NCI-H2227 (cell line): ENCODE measurements around the gene CRYBG2.
"Not testable (repeated sequence)": the region's sequence is repeated elsewhere in the genome, so short reads cannot be mapped to it uniquely, and the experiment has no call there.

Source experiments
- DNase-seq: peaks from one replicate; lab custom pipeline; 2025; ENCODE audit not compliant: unreplicated experiment; lab: John Stamatoyannopoulos, UW

CRYBG2 gene

DNA sequence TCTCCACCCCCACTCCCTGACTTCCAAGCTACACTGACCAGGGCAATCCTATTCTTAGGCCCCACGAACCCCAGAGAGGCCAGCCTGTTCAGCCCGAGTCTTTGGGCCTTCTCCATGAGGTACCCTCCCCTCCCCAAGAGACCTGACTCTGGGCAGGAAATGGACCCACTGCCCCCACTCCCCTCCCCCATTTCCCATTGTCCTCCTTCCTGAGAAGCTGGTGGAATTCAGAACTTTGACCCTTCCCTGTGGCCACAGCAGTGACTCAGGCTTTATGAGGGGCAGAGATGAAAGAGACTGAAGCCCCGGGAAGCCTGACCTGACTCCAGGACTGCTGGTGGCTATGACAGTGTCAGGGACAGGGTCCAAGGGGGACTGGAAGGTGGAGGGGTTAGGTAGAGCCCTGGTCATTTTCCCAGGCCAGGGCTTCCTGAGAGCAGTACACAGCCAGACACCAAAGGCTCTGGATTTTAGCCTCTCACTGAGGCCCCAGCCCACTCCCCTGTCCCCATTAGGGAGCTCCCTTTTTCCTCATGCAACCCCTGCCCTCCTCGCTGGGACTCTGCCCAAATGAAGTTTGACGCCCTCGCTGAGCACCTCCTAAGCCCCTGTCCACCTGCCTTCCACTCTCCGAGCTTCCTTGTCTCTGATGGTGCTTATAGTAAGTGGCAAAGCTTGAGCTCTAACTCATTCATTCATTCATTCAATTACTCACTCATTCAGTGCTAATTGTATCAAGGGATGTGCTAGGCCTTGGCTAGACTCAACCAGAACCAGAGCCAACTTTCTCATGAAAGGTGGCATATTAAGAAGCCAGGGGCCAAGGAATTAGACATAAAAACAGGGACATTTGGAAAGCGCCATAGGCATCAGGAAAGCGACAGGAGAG, 3.0 kb downstream of the CRYBG2 start:
- DNase-seq, result no peak

DNA sequence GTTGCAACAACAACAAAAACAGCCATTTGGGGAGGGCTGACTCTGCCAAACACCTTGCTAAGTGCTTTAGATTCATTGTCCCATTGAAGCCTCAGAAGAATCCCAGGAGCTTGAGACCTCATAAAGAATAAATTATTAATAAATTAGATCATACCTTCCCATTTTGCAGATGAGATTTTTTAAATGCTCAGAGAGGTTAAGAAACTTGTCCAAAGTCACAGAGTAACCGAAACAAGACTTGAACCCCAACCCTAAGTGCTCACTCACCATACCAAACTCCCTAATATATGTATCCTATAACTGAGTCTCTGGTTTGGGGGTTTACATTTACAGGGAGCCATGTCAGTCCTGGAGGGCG, 3.6 kb downstream of the CRYBG2 start:
- DNase-seq, result no peak

DNA sequence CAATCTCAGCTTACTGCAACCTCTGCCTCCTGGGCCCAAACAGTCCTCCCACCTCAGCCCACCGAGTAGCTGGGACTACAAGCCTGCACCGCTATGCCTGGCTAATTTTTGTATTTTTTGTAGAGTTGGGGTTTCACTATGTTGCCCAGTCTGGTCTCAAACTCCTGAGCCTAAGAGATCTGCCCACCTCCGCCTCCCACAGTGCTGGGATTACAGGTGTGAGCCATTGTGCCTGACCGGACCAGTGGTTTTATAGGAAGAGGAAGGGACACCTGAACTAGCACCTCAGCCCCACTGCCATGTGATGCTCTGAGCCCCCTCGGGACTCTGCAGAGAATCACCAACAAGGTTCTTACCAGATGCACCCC, 4.1 kb downstream of the CRYBG2 start:
- DNase-seq, result no peak

DNA sequence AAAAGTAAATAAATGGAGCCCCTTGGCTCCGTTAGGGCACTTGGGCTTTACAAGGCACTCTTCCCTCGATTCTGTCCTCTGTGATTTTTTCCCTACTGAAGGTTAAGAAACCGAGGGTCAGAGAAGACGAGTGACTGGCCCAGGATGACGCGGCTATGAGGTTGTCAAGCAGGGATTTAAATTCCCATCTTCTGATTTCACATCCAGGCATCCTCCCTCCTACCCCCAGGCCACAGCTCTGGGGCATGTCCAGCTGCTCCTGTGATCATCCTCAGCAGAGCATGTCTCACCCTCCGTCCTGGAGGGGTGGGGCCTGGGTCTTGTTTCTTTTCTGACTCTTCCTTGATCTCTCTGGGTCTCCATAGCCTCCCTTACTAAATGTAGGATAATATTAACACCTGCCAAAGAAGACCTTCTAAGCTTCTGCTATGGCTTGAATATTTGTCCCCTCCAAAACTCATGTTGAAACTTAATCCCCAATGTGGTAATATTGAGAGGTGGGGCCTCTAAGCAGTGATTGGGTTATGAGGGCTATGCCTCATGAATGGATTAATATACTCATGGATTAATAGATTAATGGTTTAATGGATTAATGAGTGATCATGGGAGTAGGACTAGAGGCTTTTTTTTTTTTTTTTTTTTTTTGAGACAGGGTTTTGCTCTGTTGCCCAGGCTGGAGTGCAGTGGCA, 4.6 kb downstream of the CRYBG2 start:
- DNase-seq, result no peak

DNA sequence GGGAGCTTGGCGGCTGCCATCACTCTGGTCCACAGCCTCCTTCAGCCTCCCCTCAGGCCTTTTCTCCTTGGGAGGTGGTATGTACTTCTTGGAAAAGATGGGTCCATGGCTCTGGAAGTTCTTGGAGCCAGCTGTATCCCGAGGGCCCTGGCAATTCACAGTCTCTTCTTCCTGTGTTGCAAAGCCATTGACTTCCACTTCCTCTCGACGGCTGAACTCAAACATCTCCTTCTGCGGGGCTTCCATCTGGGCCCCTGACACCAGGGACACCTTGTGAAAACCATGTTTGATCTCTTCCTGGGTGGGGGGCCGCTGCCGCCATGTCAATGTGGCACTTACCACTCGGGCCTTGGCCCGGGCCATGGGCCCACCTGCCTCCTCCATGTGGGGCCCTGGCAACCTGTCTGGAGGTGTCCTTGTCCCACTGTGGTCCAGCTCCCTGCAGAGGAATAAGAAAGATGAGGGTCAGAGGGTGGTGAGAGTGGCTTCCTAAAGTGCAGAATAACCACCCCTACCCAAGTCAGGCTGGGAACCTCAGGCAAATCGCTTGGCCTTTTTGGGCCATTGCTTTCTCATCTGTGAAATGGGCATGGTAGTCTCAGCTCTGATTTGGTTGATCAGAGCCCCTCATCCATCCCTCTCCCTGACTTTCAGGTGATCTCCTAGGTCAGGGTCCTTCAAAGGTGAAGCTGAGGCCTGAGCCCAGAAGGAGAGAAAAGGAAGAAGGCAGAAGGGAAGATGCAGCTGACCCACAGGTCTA, 7.5 kb downstream of the CRYBG2 start:
- DNase-seq, result no peak

DNA sequence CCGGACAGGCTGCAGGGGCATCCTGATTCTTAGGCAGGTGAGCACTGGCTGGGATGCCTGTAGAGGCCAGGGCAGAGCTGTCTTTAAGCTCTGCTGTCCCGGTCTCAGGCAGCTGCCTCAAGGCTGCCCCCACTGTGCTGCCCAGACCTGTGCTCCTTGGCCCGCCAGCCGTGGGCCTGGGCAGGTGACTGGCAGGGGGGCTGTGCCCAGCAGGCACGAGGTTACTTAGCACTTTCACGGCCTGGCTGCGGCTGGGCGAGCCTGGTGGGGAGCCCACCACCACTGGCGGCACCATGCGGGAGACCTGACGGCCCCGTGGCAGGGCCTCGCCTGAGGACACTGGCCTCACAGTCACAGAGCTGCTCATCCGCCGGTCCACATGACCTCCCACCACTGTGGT, 8.2 kb downstream of the CRYBG2 start:
- no peak for DNase-seq

DNA sequence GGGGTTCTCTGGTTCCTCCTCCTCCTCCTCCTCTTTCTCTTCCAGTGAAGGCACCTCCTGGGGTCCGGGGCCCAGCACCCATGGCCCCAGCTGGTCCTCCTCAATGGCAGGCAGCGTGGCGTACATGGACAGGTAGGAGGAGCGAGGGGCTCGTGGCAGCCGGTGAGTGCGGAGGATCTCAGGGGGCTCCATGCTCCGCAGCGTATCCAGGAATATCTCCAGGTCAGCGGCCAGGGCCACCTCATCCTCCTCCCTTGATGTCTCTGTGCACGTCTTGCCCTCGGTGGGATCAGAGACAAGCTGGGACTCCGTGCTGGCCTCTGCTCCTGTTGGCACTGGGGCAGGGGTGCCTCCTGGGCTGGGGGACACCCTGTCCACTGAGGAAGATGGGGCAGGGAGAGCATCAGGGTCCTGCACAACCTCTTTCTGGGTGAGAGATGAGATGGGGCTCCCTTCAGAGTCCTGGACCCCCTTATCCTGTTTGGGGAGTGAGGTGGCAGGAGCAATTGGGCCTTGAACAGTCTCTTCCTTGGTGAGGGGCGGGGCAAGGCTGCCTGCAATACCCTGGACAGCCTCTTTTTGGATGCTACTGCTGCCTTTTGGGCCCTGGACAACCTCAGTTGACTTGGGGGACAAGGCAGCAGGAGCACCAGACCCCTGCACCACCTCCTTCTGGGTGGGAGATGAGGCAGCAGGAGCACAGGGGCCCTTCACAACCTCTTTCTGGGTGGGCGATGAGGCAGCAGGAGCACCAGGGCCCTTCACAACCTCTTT, 9.6 kb downstream of the CRYBG2 start:
- no peak for DNase-seq

DNA sequence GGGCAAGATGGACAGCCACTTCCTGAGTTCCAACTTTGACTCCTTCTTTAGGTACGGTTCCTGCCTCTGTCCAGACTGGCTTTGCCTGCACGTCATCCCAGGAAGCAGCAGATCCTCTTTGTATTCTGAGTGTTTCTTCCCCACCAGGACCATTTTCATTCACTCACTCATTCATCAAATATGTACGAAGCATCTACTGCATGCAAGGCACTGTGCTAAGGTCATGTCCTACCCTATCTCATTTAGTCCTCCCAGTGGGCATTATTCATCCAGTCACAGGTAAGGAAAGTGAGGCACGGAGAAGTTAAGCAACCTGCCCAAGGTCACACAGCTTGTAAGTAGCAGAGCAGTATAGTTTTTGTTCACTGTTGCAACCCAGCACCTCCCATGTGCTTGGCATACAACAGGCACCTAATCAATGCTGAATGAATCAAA, 13.9 kb downstream of the CRYBG2 start:
- DNase-seq, result no peak

DNA sequence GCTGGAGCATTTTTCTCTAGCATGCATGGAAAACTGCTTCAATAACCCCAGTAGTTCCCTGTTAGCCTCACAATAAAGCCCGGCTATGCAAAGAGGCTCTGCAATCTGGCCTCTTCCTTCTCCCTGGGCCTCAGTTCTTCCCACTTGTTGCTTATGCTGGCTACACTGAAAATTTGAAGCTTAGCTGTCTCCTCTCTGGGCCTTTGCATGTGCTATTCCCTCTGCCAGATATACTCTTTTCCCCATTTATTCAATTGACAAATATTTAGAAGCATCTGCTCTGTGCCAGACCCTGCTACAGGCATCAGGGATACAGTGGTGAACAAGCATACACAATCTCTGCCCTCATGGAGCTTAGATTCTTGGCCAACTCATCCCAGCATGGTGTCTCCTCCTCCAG, 15.3 kb downstream of the CRYBG2 start:
- DNase-seq, result no peak

DNA sequence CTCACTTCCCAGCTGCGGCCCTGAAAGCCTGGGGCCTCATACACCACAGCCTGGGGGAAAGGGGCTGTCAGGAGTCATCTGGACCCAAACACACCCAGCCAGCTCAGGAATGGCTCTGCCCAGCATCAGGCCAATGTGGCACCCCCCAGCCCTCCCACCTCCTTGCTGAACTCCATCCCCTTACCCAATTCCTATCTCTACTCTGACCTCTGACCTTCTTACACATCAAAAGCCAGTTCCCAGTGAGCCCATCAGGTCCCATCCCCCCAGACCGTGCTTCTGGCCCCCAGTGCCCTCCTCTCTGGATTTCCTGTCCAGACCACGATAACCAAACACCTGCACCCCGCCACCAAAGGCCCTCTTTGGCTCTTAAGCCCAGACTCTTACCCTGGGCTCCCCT, 16.3 kb downstream of the CRYBG2 start:
- DNase-seq, result no peak

DNA sequence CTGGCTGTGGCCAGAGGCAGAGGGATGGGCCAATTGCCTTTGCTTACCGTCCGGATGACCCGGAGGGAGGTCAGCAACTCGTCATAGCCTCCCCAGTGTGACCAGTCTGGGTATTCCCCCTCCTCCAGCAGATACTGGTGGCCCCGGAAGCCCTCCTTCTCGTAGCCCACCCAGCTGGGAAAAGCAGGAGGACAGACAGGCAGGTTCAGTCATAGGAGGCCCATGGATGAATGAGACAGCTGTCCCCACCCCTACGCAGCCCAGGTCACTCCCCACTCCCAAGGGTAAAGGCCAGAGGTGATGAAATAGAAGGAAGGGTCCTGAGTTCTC, 16.8 kb downstream of the CRYBG2 start:
- DNase-seq, result no peak

DNA sequence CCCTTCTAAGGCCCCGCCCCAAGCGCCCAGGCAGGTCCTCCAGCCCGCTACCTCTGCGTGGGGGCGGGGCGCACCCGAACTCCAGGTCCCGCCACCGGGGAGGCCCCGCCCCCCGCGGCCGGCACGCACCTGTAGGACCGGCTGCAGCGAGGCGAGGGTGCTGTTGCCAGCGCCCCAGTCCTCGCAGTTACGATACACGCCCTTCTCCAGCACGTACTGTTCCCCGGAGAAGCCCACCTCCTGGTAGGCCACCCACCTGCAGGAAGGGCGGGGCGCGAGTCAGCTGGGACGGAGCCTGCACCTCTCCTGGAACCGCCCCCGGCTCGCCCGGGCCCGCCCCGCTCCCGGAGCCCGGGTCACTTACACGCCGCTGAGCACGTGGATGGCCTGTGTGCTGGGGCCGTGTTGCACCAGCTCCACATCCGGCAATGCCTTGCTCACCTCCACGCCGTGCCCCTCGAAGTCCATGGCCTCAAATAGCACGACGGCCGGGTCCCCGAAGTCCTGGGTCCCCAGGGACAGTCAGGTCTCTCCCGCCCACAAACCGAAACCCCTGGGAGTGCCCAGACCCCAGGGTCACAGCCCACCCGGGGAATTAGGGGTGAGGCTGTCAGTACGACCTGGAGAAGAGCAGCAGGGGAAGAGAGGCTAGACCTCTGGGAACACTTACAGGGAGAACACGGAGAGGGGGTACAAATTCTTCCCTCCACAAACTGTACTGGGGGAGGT, 17.3 kb downstream of the CRYBG2 start:
- DNase-seq, result peak; percentile 83

DNA sequence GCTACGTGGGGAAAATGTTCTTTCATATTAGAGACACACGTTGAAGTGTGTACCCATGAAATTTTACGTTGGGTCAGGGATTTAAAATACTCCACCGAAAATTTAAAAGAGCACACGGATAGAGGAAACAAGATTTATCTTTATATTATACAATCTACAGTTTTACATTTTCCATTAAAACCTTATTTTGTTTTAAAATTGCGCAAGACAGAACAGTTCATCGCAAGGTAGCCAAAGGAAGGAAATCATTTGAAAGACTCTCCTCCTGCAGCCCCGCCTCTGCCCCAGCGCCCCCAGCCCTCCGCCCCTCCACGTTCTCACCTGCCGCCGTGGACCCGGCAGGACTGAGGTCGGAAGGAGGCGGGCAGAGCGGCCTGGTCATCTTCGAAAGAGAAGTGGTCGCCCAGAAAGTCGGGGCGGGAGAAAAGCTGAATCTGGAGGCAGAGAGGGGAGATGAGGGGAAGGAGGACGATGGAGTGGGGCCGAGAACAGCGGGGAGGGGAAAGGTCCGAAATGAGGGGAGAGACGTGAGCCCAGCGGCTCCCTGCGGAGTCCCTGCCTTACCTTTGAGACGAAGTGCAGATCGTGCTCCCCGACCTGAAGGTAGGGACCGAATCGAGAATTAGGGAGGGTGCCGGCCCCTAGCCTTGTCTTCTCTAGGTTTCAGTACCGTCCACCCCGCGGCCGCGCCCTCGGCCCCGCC, 18.0 kb downstream of the CRYBG2 start:
- DNase-seq, result peak; percentile 45

DNA sequence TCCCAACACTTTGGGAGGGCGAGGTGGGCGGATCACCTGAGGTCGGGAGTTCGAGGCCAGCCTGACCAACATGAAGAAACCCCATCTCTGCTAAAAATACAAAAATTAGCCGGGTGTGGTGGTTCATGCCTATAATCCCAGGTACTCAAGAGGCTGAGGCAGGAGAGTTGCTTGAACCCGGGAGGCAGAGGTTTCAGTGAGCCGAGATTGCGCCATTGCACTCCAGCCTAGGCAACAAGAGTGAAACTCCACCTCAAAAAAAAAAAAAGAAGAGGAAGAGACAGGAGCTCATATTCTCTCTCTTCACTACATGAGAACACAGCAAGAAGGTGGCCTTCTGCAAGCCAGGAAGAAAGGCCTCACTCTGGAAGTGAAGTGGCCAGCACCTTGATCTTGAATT, 20.6 kb downstream of the CRYBG2 start:
- not testable (repeated sequence) for DNase-seq

DNA sequence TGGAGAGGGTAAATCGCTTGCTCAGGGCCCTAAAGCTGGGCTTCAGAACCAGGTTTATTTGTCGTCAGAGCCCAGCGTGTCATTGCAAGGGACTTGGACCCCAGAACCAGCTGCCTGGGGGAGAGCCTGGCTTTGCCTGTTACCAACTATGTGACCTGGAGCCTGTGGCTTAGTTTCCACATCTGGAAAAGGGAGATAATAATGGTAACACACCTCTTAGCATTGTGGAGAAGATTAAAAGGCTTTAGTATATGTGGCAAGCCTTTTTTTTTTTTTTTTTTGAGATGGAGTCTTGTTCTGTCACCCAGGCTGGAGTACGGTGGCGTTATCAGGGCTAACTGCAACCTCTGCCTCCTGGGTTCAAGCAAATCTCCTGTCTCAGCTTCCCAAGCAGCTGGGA, 23.7 kb downstream of the CRYBG2 start:
- no peak for DNase-seq

DNA sequence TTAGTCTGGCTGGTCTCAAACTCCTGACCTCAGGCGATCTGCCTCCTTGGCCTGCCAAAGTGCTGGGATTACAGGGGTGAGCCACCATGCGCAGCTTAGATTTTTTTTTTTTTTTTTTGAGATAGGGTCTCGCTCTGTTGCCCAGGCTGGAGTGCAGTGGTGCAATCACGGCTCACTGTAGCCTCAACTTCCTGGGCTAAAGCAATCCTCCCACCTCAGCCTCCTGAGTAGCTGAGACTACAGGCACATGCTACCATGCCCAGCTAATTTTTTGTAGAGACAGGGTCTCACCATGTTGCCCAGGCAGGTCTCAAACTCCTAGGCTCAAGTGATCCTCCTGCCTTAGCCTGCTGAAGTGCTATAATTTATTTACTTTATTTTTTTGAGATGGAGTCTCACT, 24.6 kb downstream of the CRYBG2 start:
- not testable (repeated sequence) for DNase-seq

DNA sequence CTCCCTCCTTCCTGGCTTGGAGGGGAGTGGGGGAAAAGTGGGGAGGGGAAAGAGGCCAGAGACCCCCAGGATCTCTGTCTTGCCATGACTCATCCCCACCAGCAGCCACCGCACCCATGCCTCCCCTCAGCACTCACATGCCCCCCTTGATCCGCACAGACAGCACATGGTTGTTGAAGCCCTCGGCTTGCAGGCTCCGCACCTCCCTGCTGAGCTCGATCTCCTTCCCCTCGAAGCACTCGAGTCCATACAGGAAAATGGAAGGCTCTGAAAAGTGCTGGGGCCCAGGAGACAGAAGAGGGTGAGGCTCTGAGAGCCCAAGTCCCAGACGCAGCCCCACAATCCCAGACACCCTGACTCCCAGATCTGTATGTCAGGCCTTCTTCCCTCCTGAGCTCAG, 25.3 kb downstream of the CRYBG2 start:
- DNase-seq, result no peak

DNA sequence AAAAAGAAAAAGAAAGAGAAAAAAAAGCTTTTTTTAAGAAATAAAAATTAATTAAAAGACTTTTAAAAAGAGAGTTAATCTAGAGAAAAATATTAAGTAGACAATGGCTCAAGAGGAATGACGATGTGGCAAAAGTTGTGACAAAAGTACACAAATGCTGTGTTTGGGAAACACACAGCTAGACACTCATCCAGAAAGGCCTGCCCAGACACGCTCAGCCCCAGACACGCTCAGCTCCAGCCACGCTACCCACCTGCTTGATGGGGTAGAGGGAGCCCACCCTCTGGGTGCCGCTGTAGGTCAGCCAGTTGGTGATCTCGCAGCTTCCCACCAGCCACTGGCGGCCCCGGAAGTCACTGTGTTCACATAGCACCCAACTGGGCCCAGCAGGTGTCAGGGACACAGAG, 26.0 kb downstream of the CRYBG2 start:
- no peak for DNase-seq

DNA sequence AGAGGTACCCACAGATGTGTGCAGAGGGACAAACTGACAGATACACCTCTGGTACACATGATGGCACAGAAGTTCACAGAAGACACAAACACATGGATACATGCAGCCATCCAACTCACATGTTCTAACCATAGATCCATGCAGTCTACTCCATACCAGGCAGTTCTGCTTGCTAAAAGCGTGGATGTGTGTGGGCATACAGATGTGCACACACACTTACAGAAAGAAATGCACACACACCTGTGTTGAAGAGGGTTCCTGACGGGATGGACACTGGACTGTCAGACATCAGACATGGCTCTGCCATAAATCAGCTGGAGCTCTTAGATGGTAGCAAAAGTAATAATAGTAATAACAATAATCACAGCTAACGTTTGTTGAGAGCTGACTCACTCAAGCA, 29.4 kb downstream of the CRYBG2 start:
- DNase-seq, result no peak

DNA sequence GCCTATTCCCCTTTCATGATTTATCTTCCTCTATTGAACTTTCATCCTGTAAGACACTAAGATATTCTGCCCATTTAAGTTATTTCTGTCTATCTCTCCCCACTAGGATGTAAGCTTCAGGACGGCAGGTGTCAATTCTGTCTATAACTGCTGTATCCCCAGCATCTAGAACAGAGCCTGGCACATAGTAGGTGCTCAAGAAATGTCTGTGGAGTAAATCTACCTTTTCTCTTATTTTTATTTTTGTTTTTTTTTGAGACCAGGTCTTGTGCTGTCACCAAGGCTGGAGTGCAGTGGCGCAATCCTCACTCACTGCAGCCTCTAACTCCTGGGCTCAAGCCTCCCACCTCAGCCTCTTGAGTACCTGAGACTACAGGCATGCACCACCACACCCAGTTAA, 30.5 kb downstream of the CRYBG2 start:
- DNase-seq, result no peak
